Neuronal stem cell (in vitro differentiated cells): ENCODE data around the gene CFAP126.

ENCODE experiments used
- DNase-seq: peaks from one replicate; pipeline ENCODE4 v3.0.0-alpha.2; 2013; ENCODE audit warnings: low spot score
- H2AFZ ChIP-seq: one replicate; pipeline ENCODE4 v1.6.1; 2013; ENCODE audit warnings: mild to moderate bottlenecking, low read length, inconsistent platforms
- H2AK5ac ChIP-seq: 2 replicates; pipeline ENCODE4 v1.6.1; 2013; ENCODE audit warnings: low read depth, mild to moderate bottlenecking, inconsistent platforms, low read length, moderate library complexity, mixed read lengths
- H2BK120ac ChIP-seq: 2 replicates; pipeline ENCODE4 v1.6.1; 2013; ENCODE audit warnings: low read depth, mild to moderate bottlenecking, inconsistent platforms, low read length, moderate library complexity, mixed read lengths
- H2BK12ac ChIP-seq: one replicate; pipeline ENCODE4 v1.6.1; 2013; ENCODE audit warnings: low read length, inconsistent platforms
- H2BK15ac ChIP-seq: 2 replicates; pipeline ENCODE4 v1.6.1; 2013; ENCODE audit warnings: mild to moderate bottlenecking, low read length, inconsistent platforms, mixed read lengths
- H2BK5ac ChIP-seq: one replicate; pipeline ENCODE4 v1.6.1; 2013; ENCODE audit warnings: inconsistent platforms, mild to moderate bottlenecking, low read length, moderate library complexity
- H3K14ac ChIP-seq: one replicate; pipeline ENCODE4 v1.6.1; 2013; ENCODE audit warnings: low read length, inconsistent platforms
- H3K18ac ChIP-seq: 2 replicates; pipeline ENCODE4 v1.6.1; 2013; ENCODE audit warnings: low read length, inconsistent platforms
- H3K23ac ChIP-seq: 2 replicates; pipeline ENCODE4 v1.6.1; 2013; ENCODE audit warnings: low read depth, mild to moderate bottlenecking, mixed read lengths, low read length, inconsistent platforms; ENCODE audit not compliant: poor library complexity
- H3K27ac ChIP-seq: replicated peaks from 3 replicates; pipeline ENCODE4 v1.5.1; 2013; ENCODE audit warnings: low read length, inconsistent platforms
- H3K27me3 ChIP-seq, 3 experiments: 2 replicates each; pipeline ENCODE4 v1.6.1; 2013; ENCODE audit warnings: low read length in 3 of 3, mild to moderate bottlenecking in 2 of 3, inconsistent platforms in 1 of 3, low read depth in 1 of 3, mixed read lengths in 1 of 3, moderate library complexity in 1 of 3; ENCODE audit not compliant: control insufficient read depth in 3 of 3, insufficient read depth in 3 of 3
- H3K36me3 ChIP-seq, 2 donors: replicated peaks in 1 of 2; 2 replicates each; pipeline ENCODE4 v1.6.1; 2013; ENCODE audit warnings: low read length in 2 of 2; ENCODE audit not compliant: control insufficient read depth in 2 of 2, insufficient read depth in 2 of 2
- H3K4ac ChIP-seq: 2 replicates; pipeline ENCODE4 v1.6.1; 2013; ENCODE audit warnings: inconsistent platforms, mild to moderate bottlenecking, low read length, moderate library complexity
- H3K4me1 ChIP-seq, 2 donors: 1 replicate in 1 of 2; 2 replicates in 1 of 2; pipeline ENCODE4 v1.6.1; 2013; ENCODE audit warnings: low read length in 2 of 2, low read depth in 1 of 2; ENCODE audit not compliant: control insufficient read depth in 2 of 2, insufficient read depth in 1 of 2
- H3K4me2 ChIP-seq: one replicate; pipeline ENCODE4 v1.6.1; 2013; ENCODE audit warnings: mild to moderate bottlenecking, low read length, inconsistent platforms; ENCODE audit not compliant: insufficient read depth, poor library complexity, severe bottlenecking
- H3K4me3 ChIP-seq, 2 donors: 2 replicates each; pipeline ENCODE4 v1.5.1; 2013; ENCODE audit warnings: low read length in 2 of 2, mild to moderate bottlenecking in 2 of 2, inconsistent platforms in 1 of 2, moderate library complexity in 1 of 2
- H3K79me1 ChIP-seq: one replicate; pipeline ENCODE4 v1.6.1; 2013; ENCODE audit warnings: low read depth, mild to moderate bottlenecking, inconsistent platforms, low read length, moderate library complexity
- H3K9ac ChIP-seq: one replicate; pipeline ENCODE4 v1.6.1; 2013; ENCODE audit warnings: mild to moderate bottlenecking, low read depth, low read length, inconsistent platforms; ENCODE audit not compliant: poor library complexity
- H3K9me3 ChIP-seq, 2 donors: replicated peaks in 1 of 2; 2 replicates each; pipeline versions ENCODE3 to v1.6.1; 2013; ENCODE audit warnings: low read length in 2 of 2, mild to moderate bottlenecking in 2 of 2, inconsistent platforms in 1 of 2, low read depth in 1 of 2, mixed read lengths in 1 of 2, moderate library complexity in 1 of 2; ENCODE audit not compliant: control insufficient read depth in 2 of 2, insufficient read depth in 1 of 2
- H4K8ac ChIP-seq: one replicate; pipeline ENCODE4 v1.6.1; 2013; ENCODE audit warnings: low read depth, mild to moderate bottlenecking, inconsistent platforms, low read length, moderate library complexity
- H4K91ac ChIP-seq: one replicate; pipeline ENCODE4 v1.6.1; 2013; ENCODE audit warnings: low read length, low read depth, mild to moderate bottlenecking, inconsistent platforms; ENCODE audit not compliant: poor library complexity

CFAP126 gene

GRCh38 chr1:161373442-161373841 lies 5.8 kb upstream of the CFAP126 start:
- Histone ChIP-seq H3K79me1 (no peaks in the 10 kb centered on the region), H2BK120ac (no peak overlapping the region), H3K27me3 (no peaks in the 10 kb centered on the region), H2AFZ (no peak overlapping the region), H3K14ac (no peak overlapping the region), H4K91ac (no peak overlapping the region), H2BK5ac (no peak overlapping the region), H3K9ac (no peak overlapping the region), H3K4ac (no peak overlapping the region), H2AK5ac (no peak overlapping the region), H2BK12ac (no peak overlapping the region), H3K4me3 (no peak overlapping the region), H2BK15ac (no peak overlapping the region), H3K27ac (no peak overlapping the region), H3K4me1 (no peaks in the 10 kb centered on the region), H4K8ac (no peak overlapping the region), H3K23ac (no peak overlapping the region), H3K18ac (no peak overlapping the region), H3K36me3 (no peaks in the 10 kb centered on the region), H3K4me2 (no peak overlapping the region), H3K9me3 (no peaks in the 10 kb centered on the region)
- no peak for DNase-seq

GRCh38 chr1:161365207-161365606 lies 2.5 kb downstream of the CFAP126 start:
- Histone ChIP-seq H3K4ac (no peak overlapping the region), H3K4me3 (no peak overlapping the region), H3K9me3 (no peaks in the 10 kb centered on the region), H3K23ac (no peak overlapping the region), H4K8ac (no peak overlapping the region), H2AFZ (no peak overlapping the region), H3K4me2 (no peak overlapping the region), H4K91ac (no peak overlapping the region), H3K4me1 (peaks cover 0 to 6% of the 10 kb centered on the region in 2 donors), H3K79me1 (no peaks in the 10 kb centered on the region), H3K14ac (no peak overlapping the region), H2BK120ac (no peak overlapping the region), H3K18ac (no peak overlapping the region), H3K27me3 (no peaks in the 10 kb centered on the region), H3K27ac (no peak overlapping the region), H2AK5ac (no peak overlapping the region), H2BK12ac (no peak overlapping the region), H2BK5ac (no peak overlapping the region), H3K9ac (no peak overlapping the region), H3K36me3 (peaks cover 5 to 48% of the 10 kb centered on the region in 2 donors), H2BK15ac (no peak overlapping the region)
- no peak for DNase-seq

- H3K9me3 ChIP-seq: no peaks in the 10 kb centered on the region
- no peak overlapping the region for H3K9ac ChIP-seq
- no peak overlapping the region for H2BK5ac ChIP-seq
- H3K4ac ChIP-seq: no peak overlapping the region
- peaks cover 5 to 54% of the 10 kb centered on the region in 2 donors for H3K36me3 ChIP-seq
- H3K27ac ChIP-seq: no peak overlapping the region
- no peak overlapping the region for H2BK12ac ChIP-seq
- no peak overlapping the region for H4K91ac ChIP-seq
- H3K79me1 ChIP-seq: no peaks in the 10 kb centered on the region
- no peak overlapping the region for H3K14ac ChIP-seq
- no peak overlapping the region for H2AK5ac ChIP-seq
- no peak overlapping the region for H2BK15ac ChIP-seq
- H2AFZ ChIP-seq: no peak overlapping the region
- no peaks in the 10 kb centered on the region for H3K27me3 ChIP-seq
- H3K4me3 ChIP-seq: no peak overlapping the region
- no peak for DNase-seq
- no peak overlapping the region for H3K18ac ChIP-seq
- no peak overlapping the region for H2BK120ac ChIP-seq
- peaks cover 0 to 6% of the 10 kb centered on the region in 2 donors for H3K4me1 ChIP-seq
- H3K4me2 ChIP-seq: no peak overlapping the region
- H4K8ac ChIP-seq: no peak overlapping the region
- no peak overlapping the region for H3K23ac ChIP-seq
These were observed 3.3 kb downstream of the CFAP126 start for GRCh38 chr1:161364332-161364731.

- Histone ChIP-seq H3K27me3 (no peaks in the 10 kb centered on the region), H3K4me1 (no peaks in the 10 kb centered on the region), H3K18ac (no peak overlapping the region), H3K9ac (no peak overlapping the region), H2AFZ (no peak overlapping the region), H3K4ac (no peak overlapping the region), H2BK15ac (no peak overlapping the region), H2BK120ac (no peak overlapping the region), H3K4me2 (no peak overlapping the region), H2AK5ac (no peak overlapping the region), H3K4me3 (no peak overlapping the region), H3K79me1 (no peaks in the 10 kb centered on the region), H3K9me3 (no peaks in the 10 kb centered on the region), H3K27ac (no peak overlapping the region), H2BK12ac (no peak overlapping the region), H3K36me3 (peaks cover 2 to 44% of the 10 kb centered on the region in 2 donors), H3K23ac (no peak overlapping the region), H4K91ac (no peak overlapping the region), H3K14ac (no peak overlapping the region), H4K8ac (no peak overlapping the region), H2BK5ac (no peak overlapping the region)
- no peak for DNase-seq
These were observed 8.4 kb downstream of the CFAP126 start for GRCh38 chr1:161359291-161359690.
